Superior temporal gyrus (tissue), 1 donor: ENCODE measurements around the gene TMEM204.

Experiments
- DNase-seq: peaks from one replicate; pipeline ENCODE4 v3.0.0-alpha.2; 2016; ENCODE audit errors: extremely low spot score

The TMEM204 gene

DNA sequence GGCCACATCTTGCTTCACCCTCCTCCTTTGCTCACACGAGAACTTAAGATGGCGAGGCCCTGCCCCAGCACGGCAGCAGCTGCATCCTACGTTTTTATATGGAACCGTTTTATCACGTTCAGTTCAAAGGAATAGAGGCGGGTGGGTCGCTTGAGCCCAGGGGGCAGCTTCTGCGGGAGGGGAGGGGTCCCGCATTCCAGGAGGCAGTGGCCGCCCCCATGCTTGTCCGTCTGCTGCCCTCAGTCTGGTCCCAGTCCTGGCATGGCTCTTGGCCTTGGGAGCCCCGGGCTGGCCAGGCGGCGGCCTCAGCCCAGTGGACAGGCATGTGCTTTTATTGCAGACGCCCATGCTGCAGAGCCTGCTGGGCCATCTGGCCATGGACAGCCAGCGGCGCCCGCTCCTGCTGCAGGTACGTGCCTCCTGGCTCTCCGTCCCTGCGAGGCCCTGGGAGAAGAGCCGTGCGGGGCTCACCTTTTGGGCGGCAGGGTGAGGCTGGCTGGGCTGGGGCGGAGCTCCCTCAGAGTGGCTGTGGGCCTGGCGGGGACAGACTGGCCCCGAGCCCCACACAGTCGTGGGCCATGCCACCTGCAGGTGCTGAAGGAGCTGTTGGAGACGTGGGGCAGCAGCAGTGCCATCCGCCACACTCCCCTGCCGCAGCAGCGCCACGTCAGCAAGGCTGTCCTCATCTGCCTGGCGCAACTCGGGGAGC is 33.6 kb upstream of the TMEM204 start:
- no peak for DNase-seq

DNA sequence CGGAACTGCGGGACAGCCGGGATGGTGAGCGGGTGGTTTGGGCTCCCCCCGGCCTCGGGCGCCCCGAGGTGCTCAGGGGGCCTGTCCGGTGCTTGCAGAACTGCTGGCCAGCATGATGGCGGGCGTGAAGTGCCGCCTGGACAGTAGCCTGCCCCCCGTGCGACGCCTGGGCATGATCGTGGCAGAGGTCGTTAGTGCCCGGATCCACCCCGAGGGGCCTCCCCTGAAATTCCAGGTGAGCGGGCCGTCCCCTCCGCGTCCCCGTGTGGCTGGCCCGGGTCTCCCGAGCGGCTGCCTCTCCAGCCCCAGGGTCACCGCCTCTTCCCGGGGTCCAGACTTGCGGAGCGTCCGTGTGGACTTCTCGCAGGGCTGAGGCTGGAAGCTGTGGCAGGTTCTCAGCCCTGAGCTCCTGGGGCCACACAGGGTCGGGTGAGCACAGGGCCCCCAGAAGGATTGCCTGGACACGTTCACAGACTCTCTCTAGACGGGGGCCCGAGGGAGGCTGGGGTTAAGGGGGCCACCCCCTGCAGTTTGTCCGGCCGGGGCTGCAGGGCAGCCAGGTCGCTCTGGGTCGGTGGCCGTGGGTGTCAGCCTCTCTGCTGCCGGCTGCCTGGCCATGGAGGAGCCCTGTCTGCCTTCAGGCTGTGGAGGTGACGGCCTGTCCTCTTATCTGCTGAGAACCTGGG is 32.9 kb upstream of the TMEM204 start:
- DNase-seq = no peak

DNA sequence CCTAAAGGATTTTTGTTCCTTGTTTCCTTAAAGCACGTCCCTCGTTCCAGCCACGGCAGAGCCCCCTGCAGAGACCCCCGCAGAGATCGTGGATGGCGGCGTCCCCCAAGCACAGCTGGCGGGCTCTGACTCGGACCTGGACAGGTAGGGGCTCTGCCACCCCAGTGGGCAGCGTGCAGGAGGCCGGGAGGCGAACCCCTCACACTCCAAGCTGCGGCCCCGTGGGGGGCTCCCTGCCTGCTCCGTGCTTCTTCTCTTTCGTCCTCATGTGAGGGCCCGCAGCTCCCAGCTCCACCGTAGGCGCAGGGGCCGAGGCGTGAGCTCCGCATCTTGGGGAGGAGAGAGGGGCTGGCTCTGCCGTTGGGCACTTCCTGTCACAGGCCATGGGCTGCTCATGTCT is 31.8 kb upstream of the TMEM204 start:
- no peak for DNase-seq

DNA sequence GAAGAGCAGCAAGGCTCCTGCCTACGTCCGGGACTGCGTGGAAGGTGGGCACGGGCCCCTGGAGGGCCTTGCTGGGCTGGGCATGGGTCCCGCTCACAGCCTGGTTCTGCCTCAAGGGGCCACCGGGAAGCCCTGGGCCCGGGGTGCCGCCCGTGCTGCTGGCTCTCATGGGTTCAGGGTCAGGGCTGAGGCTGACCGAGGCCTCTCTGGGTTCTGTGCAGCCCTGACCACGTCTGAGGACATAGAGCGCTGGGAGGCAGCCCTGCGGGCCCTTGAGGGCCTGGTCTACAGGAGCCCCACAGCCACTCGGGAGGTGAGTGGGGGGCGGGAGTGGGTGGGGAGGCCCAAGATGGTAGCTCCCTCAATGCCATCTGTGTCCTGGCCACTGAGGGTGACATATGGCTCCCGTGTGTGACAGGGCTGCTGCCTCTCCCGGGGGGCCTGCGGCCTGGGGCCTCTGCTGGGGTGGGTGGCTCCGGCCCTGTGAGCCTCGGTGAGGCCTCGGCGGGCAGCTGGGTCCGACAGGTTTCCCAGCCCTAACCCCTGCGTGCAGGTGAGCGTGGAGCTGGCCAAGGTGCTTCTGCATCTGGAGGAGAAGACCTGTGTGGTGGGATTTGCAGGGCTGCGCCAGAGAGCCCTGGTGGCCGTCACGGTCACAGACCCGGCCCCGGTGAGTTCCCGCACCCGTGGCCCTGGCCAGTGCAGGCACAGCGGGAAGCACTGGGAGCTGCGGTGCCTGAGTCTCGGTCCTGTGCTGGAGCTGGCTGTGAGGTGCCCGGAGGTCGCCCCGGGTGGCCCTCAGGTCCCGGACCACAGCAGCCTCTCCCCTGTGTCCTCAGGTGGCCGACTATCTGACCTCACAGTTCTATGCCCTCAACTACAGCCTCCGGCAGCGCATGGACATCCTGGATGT is 31.1 kb upstream of the TMEM204 start:
- DNase-seq = no peak

DNA sequence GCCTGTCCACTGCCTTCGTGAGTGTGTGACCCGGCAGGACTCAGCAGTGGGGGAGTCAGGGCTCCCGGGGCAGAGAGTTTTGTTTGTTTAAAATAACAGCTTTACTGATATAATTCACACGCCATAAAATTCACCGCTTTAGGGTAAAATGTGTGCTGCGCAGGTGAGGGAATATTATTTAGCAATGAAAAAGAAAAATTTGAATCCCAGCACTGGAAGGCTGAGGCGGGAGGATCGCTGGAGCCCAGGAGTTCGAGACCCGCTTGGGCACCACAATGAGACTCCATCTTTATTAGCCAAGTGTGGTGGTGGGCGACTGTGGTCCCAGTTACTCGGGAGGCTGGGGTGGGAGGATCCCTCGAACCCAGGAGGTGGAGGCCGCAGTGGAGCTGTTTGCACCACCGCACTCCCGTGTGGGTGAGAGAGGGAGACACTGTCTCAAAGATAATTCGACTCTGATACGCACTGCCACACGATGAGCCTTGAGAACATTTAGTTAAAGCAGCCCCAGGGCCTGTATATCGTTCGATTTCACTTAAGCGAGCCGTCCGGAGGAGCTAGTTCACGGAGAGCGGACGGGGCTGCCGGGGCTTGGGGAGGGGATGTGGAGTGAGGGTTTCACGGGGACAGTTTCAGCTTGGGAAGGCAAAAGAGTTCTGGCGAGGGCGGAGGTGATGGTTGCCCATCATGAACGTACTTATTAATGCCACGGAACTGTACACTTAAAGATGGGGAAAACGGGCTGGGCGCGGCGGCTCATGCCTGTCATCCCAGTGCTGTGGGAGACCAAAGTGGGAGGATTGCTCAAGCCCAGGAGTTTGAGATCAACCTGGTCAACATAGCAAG is 30.1 kb upstream of the TMEM204 start:
- no peak for DNase-seq

DNA sequence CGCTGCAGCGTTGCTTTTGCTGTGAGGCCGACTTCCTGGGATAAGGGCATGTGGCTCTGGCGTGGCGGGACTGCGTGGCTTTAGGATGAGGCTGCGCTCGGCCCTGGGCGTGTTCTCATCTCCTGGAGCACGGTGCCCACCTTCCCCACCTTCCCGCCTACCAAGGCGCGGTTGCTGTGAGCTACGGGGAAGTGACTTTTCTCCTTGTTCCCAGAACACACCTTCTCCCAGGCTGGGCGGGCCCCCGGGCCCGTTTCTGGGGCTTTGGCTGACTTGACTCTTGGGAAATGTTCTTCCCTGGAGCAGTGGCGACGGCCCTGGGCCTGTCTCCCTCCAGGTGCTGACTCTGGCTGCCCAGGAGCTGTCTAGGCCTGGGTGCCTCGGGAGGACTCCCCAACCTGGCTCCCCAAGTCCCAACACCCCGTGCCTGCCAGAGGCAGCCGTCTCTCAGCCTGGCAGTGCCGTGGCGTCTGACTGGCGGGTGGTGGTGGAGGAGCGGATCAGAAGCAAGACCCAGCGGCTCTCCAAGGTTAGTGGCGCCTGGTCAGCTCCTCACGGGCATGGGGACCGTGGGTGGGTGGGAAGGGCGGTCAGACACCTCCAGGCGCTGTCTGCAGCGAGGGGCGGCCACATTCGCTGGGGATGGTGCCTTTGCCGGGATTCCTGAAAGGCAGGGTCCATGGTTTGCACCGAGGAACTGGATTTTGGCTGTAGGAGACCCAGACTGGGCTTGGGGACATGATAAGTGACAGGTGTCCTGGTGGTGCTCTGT is 28.2 kb upstream of the TMEM204 start:
- DNase-seq = no peak

DNA sequence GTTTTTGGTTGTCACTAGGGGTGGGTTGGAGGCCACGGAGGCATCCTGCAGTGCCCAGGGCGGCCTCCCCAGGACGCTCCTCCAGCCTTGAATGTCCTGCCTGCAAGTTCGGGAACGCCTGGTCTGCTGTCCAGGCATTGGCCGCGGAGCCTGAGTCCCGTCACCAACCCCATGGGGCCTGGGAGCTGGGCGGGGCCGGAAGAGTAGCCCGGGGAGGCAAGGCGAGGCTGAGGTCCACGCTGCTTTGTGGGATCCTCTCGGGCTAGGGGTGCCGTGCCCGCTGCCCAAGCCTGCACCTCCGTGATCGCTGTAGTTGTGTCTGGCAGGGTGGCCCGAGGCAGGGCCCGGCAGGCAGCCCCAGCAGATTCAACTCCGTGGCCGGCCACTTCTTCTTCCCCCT is 27.6 kb upstream of the TMEM204 start:
- DNase-seq = no peak

DNA sequence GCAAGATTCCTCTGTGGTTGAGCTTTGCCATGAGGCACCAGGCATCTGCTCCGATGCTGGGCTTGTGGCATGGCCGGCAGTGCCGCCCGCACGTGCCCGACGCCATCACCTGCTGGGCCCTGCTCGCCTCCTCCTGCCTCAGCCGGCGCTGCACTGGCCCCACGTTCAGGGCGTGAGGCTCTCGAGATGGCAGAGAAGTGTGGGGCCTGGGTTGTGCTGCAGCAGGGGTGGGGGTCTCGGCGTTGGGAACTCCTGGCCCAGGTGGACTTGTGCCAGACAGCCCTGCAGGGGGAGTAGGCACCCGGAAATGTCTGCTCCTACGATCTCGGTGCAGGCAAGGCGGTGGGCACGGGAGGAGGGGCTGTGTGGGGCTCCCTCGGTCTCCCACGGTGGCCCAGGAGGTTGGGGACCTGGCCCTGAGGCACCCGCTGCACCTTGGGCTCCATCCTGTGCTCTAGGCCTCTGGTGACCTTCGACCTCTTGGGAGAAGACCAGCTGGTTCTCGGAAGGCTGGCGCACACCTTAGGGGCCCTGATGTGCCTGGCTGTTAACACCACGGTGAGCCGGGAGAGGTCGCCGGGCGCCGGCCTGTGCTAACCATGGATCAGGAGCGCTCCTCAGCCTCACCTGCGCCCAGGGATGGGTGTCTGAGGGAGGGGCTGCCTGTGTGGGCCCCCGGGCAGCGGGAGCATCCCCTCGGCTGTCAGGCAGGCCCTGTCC is 26.8 kb upstream of the TMEM204 start:
- no peak for DNase-seq

DNA sequence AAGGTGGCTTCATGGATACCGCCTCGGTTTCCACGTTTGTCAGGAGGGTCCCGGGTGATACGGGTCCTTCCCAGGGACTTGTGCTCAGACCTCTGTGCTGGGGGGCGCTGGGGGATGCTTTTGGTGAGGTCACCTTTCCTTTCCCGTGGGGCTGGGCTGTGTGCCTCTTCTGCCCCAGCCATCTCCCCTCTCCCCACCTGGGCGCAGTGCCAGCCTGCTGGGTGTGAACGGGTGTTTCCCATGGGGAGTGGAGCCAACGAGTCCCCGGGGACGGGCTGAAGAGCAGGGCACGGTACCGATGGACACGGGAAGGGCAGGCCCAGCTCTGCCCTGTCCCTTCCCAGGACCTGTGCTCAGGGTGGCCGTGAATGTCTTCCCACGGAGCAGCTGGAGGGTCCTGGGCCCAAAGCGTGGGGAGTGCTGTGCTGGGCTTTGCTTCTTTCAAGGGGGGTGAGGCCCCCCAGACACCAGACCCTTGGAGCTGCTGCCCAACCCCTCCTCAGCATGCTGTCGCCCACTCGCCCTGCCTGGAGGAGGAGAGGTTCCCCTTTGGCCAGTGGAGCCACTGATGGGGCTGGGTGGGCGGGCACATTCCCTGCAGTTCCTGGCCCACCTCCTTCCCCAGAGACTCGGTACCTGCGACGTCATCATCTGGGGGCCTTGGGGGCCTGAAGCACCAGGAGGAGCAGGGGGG is 24.8 kb upstream of the TMEM204 start:
- no peak for DNase-seq

DNA sequence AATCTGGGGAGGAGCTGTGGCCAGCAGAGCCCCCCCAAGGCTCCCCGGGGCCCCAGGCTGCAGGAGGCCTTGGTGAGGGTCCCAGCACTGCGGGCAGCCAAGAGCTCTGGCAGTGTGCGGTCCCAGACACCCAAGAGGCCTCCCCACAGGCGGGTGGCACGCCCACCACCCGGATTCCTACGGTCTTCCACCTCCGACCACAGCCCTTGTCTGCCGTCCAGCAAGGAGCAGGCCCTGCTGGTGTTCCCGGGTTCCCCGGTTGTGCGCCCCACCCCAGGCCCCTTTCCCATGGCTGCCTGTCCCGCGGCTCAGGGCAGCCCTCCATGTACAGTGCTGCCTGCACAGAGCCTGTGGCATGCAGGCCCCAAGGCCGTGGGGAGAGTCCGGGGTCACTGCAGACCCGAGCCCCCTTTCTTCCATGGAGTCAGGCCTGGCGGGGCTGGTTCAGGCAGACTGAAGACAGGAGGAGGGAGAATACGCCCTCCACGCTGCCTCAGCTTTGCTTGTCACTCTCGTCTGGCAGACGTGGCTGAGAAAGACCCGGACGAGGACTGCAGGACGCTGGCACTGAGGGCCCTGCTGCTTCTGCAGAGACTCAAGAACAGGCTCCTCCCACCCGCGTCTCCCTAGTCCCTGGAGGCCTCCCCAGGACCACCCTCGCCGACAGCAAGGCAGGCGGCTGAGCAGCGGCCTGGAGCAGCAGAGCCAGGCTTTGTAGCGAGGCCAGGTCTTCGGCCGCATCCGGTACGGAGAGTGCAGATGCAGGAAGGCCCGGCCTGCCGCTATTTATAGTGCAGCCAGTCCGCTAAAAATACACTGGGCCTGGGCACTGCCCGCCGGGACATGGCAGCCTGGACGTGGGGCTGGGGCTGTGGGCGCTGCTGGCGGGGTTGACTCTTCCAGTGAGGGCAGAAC is 23.9 kb upstream of the TMEM204 start:
- no peak for DNase-seq

DNA sequence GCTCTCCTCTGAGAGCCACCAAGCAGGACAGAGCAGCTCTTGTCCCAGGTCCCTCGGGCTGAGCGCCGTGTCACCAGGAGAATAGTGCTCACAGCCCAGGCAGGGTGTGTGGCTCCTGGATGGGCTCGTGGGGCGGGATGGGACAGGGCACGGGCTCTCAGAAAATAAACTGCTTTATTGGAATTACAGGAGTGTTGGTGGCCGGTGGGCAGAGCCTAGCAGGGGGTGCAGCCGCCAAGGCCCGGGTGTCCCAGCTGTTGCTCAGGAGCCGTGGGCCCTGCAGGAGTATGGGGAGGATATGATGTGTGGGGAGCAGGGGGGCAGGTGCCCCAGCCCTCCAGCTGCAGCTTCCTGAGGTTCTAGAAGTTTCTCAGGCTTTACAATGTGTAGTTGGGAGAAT is 23.2 kb upstream of the TMEM204 start:
- DNase-seq = no peak

DNA sequence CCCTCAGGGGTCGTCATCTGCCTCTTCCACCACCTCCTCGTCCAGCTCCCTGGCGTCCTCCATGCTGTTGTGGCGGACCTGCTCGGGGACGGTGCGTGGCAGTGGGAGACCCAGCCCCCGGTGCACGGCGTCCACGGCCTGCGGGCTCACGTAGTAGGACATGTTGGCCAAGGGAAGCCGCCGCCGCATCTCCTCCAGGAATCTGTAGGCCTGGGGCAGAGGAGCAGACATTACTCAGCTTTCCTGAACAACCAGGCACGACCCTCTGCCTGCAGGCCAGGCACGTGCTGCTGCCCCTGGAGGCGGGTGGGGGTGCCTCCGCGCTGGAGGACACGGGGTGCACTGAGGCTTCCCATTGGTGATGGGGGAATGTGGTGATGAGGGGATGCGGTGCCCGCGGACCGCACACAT is 22.5 kb upstream of the TMEM204 start:
- DNase-seq = no peak

DNA sequence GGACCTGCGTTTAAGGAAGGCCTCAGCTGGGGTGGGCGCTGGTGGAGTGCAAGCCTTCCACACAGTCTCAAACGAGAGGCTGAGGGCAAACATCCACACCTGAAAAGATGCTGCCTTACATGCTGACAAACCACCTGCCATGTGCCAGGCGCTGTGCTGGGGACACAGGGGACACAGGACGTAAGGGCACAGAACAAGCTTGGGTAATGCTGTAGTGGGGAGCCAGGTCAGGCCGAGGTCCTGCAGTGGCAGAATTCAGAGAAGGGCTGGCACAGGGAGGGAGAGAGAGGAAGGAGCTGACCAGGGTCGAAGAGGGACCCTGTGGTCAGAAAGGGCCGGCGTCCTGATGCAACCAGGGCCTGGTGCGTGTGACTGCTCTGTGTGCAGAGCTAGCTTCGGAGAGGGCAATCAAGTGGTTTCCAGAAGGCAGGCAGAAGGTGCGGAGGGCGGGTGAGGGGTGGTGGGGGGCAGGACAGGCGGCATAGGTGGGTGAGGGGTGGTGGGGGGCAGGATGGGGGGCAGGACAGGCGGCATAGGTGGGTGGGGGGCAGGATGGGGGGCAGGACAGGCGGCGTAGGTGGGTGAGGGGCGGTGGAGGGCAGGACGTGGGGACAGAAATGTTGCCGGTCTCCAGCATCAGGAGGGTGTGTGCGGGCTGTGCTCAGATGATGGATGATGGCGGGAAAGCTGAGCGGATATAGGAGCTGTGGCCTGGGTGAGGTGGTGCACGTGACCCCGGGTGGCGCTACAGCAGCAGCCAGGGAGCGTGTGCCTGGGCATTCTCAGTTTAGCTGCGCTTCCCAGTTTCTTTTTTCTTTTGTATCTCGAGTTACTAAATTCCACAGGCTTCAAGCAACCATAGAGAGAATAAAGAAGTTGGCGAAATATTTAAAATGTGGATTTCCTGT is 21.6 kb upstream of the TMEM204 start:
- DNase-seq = no peak

DNA sequence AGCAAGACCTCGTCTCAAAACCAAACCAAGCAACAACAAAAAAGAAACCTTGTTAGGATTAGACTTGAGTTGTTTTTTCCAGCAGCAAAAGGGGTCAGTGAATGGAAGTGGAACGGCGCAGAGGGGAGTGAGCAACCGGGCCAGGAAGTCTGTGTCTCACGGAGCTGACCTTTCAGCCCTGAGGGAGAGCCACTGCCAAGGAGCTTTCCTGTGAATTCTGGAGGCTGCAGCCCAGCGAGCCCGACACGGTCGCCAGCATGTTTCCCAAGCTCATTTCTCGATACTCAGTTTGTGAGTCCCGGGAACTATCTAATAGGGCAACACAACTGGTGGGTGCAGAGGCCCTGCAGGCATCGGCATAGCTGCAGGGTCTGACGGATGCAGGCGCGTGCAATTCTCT is 20.7 kb upstream of the TMEM204 start:
- DNase-seq = no peak

DNA sequence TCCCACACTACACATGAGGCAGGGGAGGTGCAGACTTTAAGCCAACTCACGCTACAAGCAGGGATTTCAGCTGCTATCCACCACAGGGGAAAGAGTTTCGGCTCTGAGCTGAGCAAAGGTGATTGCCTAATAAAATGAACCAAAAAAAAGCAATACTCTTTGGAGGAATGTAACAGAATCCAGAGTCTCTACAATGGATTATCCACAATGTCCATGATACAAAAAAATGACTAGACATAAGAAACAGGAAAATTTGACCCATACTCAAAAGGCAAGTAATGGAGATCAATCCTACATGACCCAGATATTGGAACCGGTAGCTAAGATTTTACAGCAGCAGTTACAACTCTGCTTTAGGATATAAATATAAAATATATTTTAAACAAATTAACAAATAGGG is 19.0 kb upstream of the TMEM204 start:
- DNase-seq = no peak

DNA sequence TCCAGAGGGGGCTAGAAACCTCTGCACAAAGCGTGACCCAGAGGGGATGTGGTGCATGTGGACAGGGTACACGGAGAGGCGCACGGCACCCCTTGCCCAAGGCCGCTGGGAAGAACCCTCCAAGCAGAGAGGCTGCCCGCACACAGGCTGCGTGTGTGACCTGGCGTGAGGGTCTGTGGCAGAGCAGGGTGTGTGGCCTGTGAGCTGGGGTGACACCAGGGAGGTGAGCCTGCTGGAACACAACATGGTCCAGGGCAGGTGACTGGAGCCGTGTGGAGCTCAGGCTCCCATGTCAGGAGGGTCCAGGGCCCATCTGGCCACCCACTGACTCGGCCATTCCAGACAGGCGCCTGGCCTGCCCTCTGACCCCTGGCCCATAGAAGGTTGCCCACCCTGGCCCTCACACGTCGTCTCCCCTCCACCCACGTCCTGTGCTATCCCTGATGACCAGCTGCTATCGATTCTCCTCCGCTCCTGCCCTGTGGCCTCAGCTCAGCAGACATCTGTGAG is 14.8 kb upstream of the TMEM204 start:
- no peak for DNase-seq

DNA sequence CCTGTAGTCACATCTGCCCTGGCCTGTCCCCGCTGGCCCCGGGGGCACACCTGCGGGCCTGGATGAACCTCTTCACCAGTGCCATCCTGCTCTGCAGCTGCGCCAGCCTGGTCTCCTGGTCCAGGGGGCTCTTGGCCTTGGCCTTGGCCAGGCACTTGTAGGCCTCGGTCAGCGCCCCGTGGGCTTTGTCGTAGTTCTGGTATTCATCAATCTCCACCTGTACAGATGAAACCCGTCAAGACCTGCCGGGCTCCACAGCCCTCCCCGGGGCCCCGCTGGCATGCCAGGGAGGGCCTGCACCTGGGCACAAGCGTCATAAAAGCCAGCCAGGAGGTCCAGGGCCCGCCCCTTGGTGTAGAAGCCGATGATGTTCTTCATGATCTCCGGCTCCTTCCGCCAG is 13.6 kb upstream of the TMEM204 start:
- no peak for DNase-seq
